OCI-LY1 (cell line): Measurements from ENCODE around the gene HCN1.
"Not testable (repeated sequence)": the region's sequence is repeated elsewhere in the genome, so short reads cannot be mapped to it uniquely, and the experiment has no call there.

ENCODE experiments used
- CTCF ChIP-seq: fragments of 200-600 bp; sonication (generic), shearing (Covaris generic); IDR thresholded peaks from 2 replicates; pipeline ENCODE4 v1.5.1; 2017; ENCODE audit warnings: mild to moderate bottlenecking, antibody characterized with exemption, low read length, moderate library complexity, mixed read lengths
- EZH2 ChIP-seq: fragments of 200-600 bp; sonication (generic), shearing (Covaris generic); IDR thresholded peaks from 2 replicates; pipeline ENCODE4 v1.8.0; 2017; ENCODE audit warnings: borderline replicate concordance, mixed run types, mild to moderate bottlenecking, antibody characterized with exemption, low read length, moderate library complexity, mixed read lengths

DNA sequence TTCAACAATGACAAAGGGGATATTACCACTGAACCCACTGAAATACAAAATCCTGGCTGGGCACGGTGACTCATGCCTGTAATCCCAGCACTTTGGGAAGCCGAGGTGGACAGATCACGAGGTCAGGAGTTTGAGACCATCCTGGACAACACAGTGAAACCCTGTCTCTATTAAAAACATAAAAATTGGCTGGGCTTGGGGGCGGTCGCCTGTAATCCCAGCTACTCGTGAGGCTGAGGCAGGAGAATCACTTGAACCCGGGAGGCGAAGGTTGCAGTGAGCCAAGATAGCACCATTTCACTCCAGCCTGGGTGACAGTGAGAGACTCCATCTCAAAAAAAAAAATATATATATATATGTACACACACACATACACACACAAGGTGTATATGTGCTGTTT is 324.8 kb downstream of the HCN1 start:
- TF ChIP-seq EZH2, CTCF: not testable (repeated sequence)
